ENCODE measurements around the gene SP7. TPM values are rescaled to one million over a fixed set of nuclear protein-coding genes. Genes with fewer than 3 reads are reported as not detected.
A peak's percentile ranks its signal among the peaks of the same experiment; 100 is the strongest.

Gene SP7
- total and polyA plus RNA-seq, 9 of the 15 experiments (the other 6 are each of a cell fraction or from before 2014, with no cell fraction given): 0.04 TPM; not detected in 8

- TF ChIP-seq CHCHD3 (CRISPR knock-in tag; IDR thresholded peaks at IDR 0.05) (no peak), ZNF263 (CRISPR knock-in tag; IDR thresholded peaks at IDR 0.05; ENCODE audit: borderline replicate concordance) (no peak; the same call in 1 of the 2 replicates), MCM2 (IDR thresholded peaks at IDR 0.05; ENCODE audit: low read depth) (no peak), HSF4 (CRISPR knock-in tag; IDR thresholded peaks at IDR 0.05; ENCODE audit: borderline replicate concordance) (no peak), FOXA1 (IDR thresholded peaks at IDR 0.05; ENCODE audit: borderline replicate concordance) (no peak), NUFIP1 (IDR thresholded peaks at IDR 0.05; ENCODE audit: partially characterized antibody) (no peak), ZNF197 (CRISPR knock-in tag; IDR thresholded peaks at IDR 0.05; ENCODE audit: low read depth) (no peak), C11orf30 (IDR thresholded peaks at IDR 0.05; ENCODE audit: low read depth) (no peak), RUNX1 (IDR thresholded peaks at IDR 0.05; ENCODE audit: low read depth) (no peak), ZNF780A (CRISPR knock-in tag; IDR thresholded peaks at IDR 0.05) (no peak), CBX2 (IDR thresholded peaks at IDR 0.05; ENCODE audit: insufficient read depth, low read length, poor library complexity, severe bottlenecking) (no peak), NCOR1 (IDR thresholded peaks at IDR 0.05) (no peak), BRF1 (IDR thresholded peaks at IDR 0.05; ENCODE audit: borderline replicate concordance, extremely low read depth, insufficient read length) (no peak), KDM2B (CRISPR knock-in tag; IDR thresholded peaks at IDR 0.05) (no peak), TFAM (CRISPR knock-in tag; conservative IDR thresholded peaks at IDR 0.05) (no peak), POU5F1 (IDR thresholded peaks at IDR 0.05; ENCODE audit: borderline replicate concordance, low read depth, low read length, partially characterized antibody) (no peak), ZNF764 (CRISPR knock-in tag; IDR thresholded peaks at IDR 0.05; ENCODE audit: low read depth) (no peak), RCOR1 (IDR thresholded peaks at IDR 0.05; ENCODE audit: borderline replicate concordance in 1 of 2, low read depth in 2 of 2, low read length in 2 of 2) (peak in 1 of 2 experiments; percentile 59; a peak in 1 of 4 replicates), MBD2 (IDR thresholded peaks at IDR 0.05; ENCODE audit: borderline replicate concordance, low read depth) (no peak), NKRF (IDR thresholded peaks at IDR 0.05; ENCODE audit: borderline replicate concordance) (peak; percentile 70), GTF2E2 (tag; IDR thresholded peaks at IDR 0.05) (no peak), MCM3 (IDR thresholded peaks at IDR 0.05) (no peak), EWSR1 (IDR thresholded peaks at IDR 0.05; ENCODE audit: borderline replicate concordance, low read depth, partially characterized antibody) (no peak), ELK1 (CRISPR knock-in tag; IDR thresholded peaks at IDR 0.05) (no peak)
- TF ChIP-seq, protein P1, sequence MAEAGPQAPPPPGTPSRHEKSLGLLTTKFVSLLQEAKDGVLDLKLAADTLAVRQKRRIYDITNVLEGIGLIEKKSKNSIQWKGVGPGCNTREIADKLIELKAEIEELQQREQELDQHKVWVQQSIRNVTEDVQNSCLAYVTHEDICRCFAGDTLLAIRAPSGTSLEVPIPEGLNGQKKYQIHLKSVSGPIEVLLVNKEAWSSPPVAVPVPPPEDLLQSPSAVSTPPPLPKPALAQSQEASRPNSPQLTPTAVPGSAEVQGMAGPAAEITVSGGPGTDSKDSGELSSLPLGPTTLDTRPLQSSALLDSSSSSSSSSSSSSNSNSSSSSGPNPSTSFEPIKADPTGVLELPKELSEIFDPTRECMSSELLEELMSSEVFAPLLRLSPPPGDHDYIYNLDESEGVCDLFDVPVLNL (CRISPR knock-in tag; IDR thresholded peaks at IDR 0.05; ENCODE audit: low read depth): no peak
- TF ChIP-seq, protein P2, sequence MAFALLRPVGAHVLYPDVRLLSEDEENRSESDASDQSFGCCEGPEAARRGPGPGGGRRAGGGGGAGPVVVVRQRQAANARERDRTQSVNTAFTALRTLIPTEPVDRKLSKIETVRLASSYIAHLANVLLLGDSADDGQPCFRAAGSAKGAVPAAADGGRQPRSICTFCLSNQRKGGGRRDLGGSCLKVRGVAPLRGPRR (CRISPR knock-in tag; IDR thresholded peaks at IDR 0.05): no peak
Observed at GRCh38 chr12:53344824-53345485, 8.8 kb upstream of the SP7 start (continued).

Measured in K562 (cell line).